Measurements from ENCODE around the gene MTX1.

GRCh38 chr1:155226188-155226909, 17.9 kb downstream of the MTX1 start:
- TF ChIP-seq, protein P1, sequence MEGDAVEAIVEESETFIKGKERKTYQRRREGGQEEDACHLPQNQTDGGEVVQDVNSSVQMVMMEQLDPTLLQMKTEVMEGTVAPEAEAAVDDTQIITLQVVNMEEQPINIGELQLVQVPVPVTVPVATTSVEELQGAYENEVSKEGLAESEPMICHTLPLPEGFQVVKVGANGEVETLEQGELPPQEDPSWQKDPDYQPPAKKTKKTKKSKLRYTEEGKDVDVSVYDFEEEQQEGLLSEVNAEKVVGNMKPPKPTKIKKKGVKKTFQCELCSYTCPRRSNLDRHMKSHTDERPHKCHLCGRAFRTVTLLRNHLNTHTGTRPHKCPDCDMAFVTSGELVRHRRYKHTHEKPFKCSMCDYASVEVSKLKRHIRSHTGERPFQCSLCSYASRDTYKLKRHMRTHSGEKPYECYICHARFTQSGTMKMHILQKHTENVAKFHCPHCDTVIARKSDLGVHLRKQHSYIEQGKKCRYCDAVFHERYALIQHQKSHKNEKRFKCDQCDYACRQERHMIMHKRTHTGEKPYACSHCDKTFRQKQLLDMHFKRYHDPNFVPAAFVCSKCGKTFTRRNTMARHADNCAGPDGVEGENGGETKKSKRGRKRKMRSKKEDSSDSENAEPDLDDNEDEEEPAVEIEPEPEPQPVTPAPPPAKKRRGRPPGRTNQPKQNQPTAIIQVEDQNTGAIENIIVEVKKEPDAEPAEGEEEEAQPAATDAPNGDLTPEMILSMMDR (conservative IDR thresholded peaks at IDR 0.05) = peak; percentile 70
- no peak for TF ChIP-seq ZFX (IDR thresholded peaks at IDR 0.05)

Measured in C4-2B (cell line).